ENCODE results near the gene OTOF.

GRCh38 chr2:26456440-26457250 is 21.3 kb downstream of the OTOF start:
- TF ChIP-seq CTCF (conservative IDR thresholded peaks at IDR 0.05 in 1 of 2, IDR thresholded peaks at IDR 0.05 in 1 of 2; ENCODE audit: low read depth in 1 of 2, low read length in 2 of 2), result no peak
- no peak for TF ChIP-seq EZH2 (IDR thresholded peaks at IDR 0.05; ENCODE audit: low read length, missing control alignments)
